Stimulated activated CD4-positive, alpha-beta T cell treated with anti-CD3 and anti-CD28 coated beads, Interleukin-4, amount 100 ng/mL, for 48 hours (primary cell): ENCODE results near the gene GSAP.
A peak's percentile ranks its signal among the peaks of the same experiment; 100 is the strongest.
"Not testable (repeated sequence)": the region's sequence is repeated elsewhere in the genome, so short reads cannot be mapped to it uniquely, and the experiment has no call there.

Source experiments
- DNase-seq, 2 donors: peaks; one replicate each; pipeline ENCODE4 v3.0.0-alpha.2; 2020; ENCODE audit warnings: low read depth in 2 of 2

GSAP gene

DNA sequence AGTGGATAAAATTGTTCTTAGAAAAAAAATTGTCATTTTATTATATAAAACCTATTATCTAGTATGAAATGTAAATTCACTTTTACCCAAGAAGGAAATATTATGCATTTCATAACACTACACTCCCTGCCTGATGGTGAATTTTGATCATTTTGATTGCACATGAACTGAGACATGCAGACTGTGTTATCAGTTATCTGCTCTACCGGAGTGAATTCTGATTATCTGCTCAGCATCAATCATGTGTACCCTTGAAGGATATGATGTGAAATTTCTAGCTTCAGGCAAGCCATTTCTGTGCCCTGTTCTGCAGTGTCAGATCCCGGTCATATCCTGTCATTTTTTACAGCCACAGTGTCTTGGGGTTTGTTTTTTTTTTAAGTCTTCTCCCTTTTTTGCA, 131.5 kb downstream of the GSAP start:
- DNase-seq: no peak

GRCh38 chr7:77284005-77284404, 132.1 kb downstream of the GSAP start:
- DNase-seq: no peak

GRCh38 chr7:77282897-77283296, 133.3 kb downstream of the GSAP start:
- DNase-seq: no peak

GRCh38 chr7:77281780-77282478, 134.2 kb downstream of the GSAP start:
- no peak for DNase-seq

DNA sequence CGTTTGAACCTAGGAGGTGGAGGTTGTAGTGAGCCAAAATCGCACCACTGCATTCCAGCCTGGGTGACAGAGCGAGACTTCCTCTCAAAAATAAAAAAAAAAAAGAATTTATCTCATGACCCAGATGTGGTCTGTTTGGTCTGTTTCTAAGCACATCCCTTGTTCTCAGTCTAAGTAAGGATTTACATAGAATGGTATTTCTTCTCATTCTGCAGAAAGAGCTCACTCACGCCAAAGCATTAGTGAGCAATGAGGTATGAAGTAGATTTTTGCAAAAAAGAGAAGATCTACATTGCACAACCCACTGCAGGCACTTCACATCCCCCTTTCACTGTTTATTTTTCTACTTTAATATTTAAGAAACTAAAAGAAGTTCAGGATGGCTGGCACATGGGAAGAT, 140.0 kb downstream of the GSAP start:
- no peak for DNase-seq

DNA sequence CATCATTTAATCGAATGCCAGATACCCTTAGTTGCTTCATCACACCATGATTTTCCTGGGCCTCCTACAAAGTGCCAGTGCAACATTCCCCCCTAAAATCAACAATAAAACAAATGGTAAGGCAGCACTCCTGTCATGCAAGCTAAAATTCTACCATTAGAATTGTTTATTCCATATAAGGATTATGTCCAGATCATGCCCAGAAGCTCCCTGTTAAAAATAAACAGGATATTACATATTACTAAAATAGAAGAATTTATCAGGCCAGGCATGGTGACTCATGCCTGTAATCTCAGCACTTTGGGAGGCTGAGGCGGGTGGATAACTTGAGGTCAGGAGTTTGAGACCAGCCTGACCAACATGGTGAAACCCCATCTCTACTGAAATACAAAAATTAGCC, 140.5 kb downstream of the GSAP start:
- DNase-seq: not testable (repeated sequence)

DNA sequence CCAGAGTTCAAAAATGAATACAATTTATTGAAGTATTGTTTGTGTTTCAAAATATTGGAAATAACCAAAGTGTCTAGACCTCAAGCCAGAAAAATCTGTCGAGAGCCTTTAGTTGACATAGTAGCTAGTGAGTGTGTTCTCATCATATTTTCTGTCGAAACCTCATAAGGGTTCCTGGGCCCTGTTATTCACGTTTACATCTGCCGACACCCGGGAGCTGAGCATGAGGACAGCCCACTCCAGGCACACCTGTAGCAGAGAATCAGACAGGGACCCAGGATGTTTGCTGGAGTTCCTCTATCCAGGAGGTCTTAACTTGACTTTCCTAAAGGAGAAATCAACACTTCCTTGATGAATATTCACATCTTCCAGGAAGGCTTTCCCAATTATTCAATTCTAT, 144.4 kb downstream of the GSAP start:
- DNase-seq: no peak

DNA sequence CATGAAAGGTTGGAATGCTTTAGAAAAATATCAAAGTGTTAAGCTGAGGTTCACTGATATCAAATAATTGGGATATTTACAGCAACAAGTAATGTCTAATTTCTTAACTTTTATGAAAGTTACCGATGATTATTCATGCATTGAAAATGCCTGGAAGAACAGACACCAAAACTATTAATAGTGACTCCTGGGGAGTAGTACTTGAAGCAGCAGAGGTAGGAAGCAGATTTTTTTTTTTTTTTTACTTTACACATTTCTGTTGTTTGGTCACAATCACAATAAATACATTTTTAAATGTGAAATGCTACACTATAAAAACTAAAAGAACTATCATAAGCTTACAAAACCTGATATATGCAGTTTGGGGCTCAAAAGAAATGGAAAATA, 146.1 kb downstream of the GSAP start:
- no peak for DNase-seq

DNA sequence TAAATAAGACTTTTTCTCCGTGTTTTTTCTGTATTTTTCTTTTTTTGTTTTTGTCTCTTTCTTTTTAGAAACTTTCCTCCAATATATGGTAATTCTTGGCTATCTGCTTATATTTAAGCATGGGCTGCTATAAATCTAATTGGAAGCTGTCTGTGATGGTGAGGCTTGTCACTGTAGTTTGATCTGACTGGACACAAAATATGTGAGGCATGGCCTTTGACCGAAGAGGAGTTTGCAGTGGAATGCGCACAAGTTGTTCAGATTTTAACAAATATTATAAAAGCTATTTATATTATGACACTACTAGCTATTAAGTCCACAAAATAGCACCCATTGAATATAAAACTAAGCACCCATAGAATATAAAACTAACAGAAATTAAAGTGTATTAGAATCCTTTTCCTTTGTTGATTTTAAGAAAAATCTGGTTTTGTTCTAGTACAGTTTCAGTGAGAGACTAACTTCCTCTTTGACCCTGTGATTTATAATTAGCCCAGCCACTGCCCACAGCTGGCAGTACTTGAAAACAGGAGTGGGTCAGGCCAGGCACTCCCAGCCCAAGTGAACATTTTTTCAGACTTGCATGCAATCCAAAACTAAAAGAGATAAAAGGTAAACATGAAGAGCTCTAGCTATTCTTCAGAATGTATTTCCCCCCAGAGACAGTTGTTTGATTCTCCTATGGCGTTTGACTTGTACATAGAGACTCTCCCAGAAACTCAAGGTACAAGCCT, 146.6 kb downstream of the GSAP start:
- no peak for DNase-seq

DNA sequence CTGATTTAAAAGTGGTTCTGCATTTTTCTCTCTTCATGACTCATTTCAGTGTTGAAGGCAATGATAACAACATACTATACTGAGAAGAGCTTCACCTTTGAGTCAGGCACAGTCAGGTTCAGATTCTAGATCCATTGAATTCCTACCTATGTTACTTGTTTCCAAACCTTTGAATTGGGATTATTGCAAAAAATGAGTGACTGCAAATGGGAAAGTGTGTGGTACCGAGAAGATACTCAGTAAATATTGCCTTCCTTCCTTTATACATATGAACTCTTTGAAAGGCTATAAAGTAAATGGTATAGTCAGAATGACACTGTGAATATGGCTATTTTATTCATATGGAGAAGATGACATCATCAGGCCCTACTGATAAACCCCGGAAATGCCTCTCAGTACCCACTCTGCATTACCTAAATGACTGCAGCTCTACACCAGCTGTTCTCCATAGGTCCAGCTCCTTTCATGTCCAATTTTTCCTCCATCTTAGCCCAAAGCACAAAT, 149.8 kb downstream of the GSAP start:
- peak in 1 of 2 donors; percentile 7 for DNase-seq

DNA sequence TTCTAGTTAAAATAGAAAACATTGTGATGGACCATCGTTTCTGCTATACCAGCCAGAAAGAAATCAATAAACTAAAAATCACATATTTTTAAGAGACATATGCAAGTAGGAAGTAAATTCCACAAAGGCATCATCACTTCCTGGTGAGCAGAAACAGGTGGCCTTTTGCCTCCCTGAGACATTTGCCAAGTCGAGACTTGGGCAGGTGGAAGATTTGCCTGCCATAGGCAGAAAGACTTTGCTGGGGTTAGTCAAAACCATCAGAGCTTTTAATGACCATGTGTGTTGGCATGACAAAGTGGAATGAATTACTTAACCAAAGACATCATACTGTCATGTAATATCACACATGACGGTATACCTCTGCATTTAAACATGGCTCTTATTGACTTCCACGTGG, 150.5 kb downstream of the GSAP start:
- DNase-seq: no peak

- no peak for DNase-seq
These were observed 153.8 kb downstream of the GSAP start for GRCh38 chr7:77262316-77262715.
